OCI-LY1 (cell line): ENCODE results near the gene CFAP46.

Source experiments
- H2AFZ ChIP-seq: fragments of 200-600 bp; sonication (generic), shearing (Covaris generic); 2 replicates; pipeline ENCODE4 v1.6.0; 2014; ENCODE audit warnings: antibody characterized with exemption, mild to moderate bottlenecking, low read length
- H3F3A ChIP-seq: fragments of 200-600 bp; sonication (generic), shearing (Covaris generic); 2 replicates; pipeline ENCODE4 v1.6.0; 2014; ENCODE audit warnings: mild to moderate bottlenecking, antibody characterized with exemption, low read length, moderate library complexity; ENCODE audit not compliant: insufficient read depth
- H3K27ac ChIP-seq: fragments of 200-600 bp; sonication (generic); 2 replicates; pipeline ENCODE4 v1.5.1; 2014; ENCODE audit warnings: low read length, mixed run types, mild to moderate bottlenecking, low read depth; ENCODE audit not compliant: poor library complexity, severe bottlenecking
- H3K27me3 ChIP-seq: fragments of 200-600 bp; sonication (generic); 2 replicates; pipeline ENCODE4 v1.6.0; 2014; ENCODE audit warnings: antibody characterized with exemption, mild to moderate bottlenecking, low read length, moderate library complexity; ENCODE audit not compliant: insufficient read depth
- H3K36me3 ChIP-seq: fragments of 200-600 bp; sonication (generic); 2 replicates; pipeline ENCODE4 v1.6.1; 2014; ENCODE audit warnings: mild to moderate bottlenecking, antibody characterized with exemption, low read length, moderate library complexity, mixed read lengths; ENCODE audit not compliant: insufficient read depth
- H3K4me1 ChIP-seq: fragments of 200-600 bp; sonication (generic); 2 replicates; pipeline ENCODE4 v1.5.1; 2014; ENCODE audit warnings: mild to moderate bottlenecking, low read length, moderate library complexity; ENCODE audit not compliant: insufficient read depth, severe bottlenecking
- H3K4me2 ChIP-seq: fragments of 200-600 bp; sonication (generic), shearing (Covaris generic); 2 replicates; pipeline ENCODE4 v1.6.1; 2014; ENCODE audit warnings: low read length
- H3K4me3 ChIP-seq: fragments of 200-600 bp; sonication (generic); 2 replicates; pipeline ENCODE4 v1.5.1; 2014; ENCODE audit warnings: low read length, low read depth, mild to moderate bottlenecking, mixed read lengths; ENCODE audit not compliant: poor library complexity, severe bottlenecking
- H3K79me2 ChIP-seq: fragments of 200-600 bp; shearing (Covaris generic); 2 replicates; pipeline ENCODE4 v1.6.1; 2016; ENCODE audit warnings: mixed run types, low read length, mixed read lengths; ENCODE audit not compliant: insufficient read depth
- H3K9ac ChIP-seq: fragments of 200-600 bp; sonication (generic), shearing (Covaris generic); 2 replicates; pipeline ENCODE4 v1.6.1; 2014; ENCODE audit warnings: mild to moderate bottlenecking, low read length, mixed read lengths
- H3K9me2 ChIP-seq: fragments of 200-600 bp; sonication (generic), shearing (Covaris generic); 2 replicates; pipeline ENCODE4 v1.6.1; 2014; ENCODE audit warnings: low read depth, mild to moderate bottlenecking, low read length, mixed read lengths
- H3K9me3 ChIP-seq: fragments of 200-600 bp; shearing (Covaris generic); 2 replicates; pipeline ENCODE4 v1.6.1; 2014; ENCODE audit warnings: low read length, mixed read lengths
- H4K20me1 ChIP-seq: fragments of 200-600 bp; sonication (generic), shearing (Covaris generic); 2 replicates; pipeline ENCODE4 v1.6.0; 2016; ENCODE audit warnings: mild to moderate bottlenecking, low read length; ENCODE audit not compliant: insufficient read depth
- CTCF ChIP-seq: fragments of 200-600 bp; sonication (generic), shearing (Covaris generic); IDR thresholded peaks from 2 replicates; pipeline ENCODE4 v1.5.1; 2017; ENCODE audit warnings: mild to moderate bottlenecking, antibody characterized with exemption, low read length, moderate library complexity, mixed read lengths
- EZH2 ChIP-seq: fragments of 200-600 bp; sonication (generic), shearing (Covaris generic); IDR thresholded peaks from 2 replicates; pipeline ENCODE4 v1.8.0; 2017; ENCODE audit warnings: borderline replicate concordance, mixed run types, mild to moderate bottlenecking, antibody characterized with exemption, low read length, moderate library complexity, mixed read lengths

CFAP46 gene

GRCh38 chr10:132814469-132814856, 127.9 kb downstream of the CFAP46 start:
- H3K9me2 ChIP-seq = no peaks in the 10 kb centered on the region
- no peaks in the 10 kb centered on the region for H3K27me3 ChIP-seq
- no peaks in the 10 kb centered on the region for H3K36me3 ChIP-seq
- H2AFZ ChIP-seq = no peak overlapping the region
- no peak overlapping the region for H3K9ac ChIP-seq
- H3F3A ChIP-seq = no peaks in the 10 kb centered on the region
- no peak overlapping the region for H3K4me2 ChIP-seq
- H4K20me1 ChIP-seq = no peaks in the 10 kb centered on the region
- no peaks in the 10 kb centered on the region for H3K9me3 ChIP-seq
- no peaks in the 10 kb centered on the region for H3K79me2 ChIP-seq
- no peaks in the 10 kb centered on the region for H3K4me1 ChIP-seq
- no peak overlapping the region for H3K4me3 ChIP-seq
- H3K27ac ChIP-seq = no peak overlapping the region
- no peak for TF ChIP-seq EZH2
- TF ChIP-seq CTCF = no peak

- H3K9ac ChIP-seq = no peak overlapping the region
- H3F3A ChIP-seq = no peaks in the 10 kb centered on the region
- H3K27me3 ChIP-seq = no peaks in the 10 kb centered on the region
- no peaks in the 10 kb centered on the region for H3K9me3 ChIP-seq
- H3K4me1 ChIP-seq = no peaks in the 10 kb centered on the region
- H3K36me3 ChIP-seq = no peaks in the 10 kb centered on the region
- H2AFZ ChIP-seq = no peak overlapping the region
- H3K4me2 ChIP-seq = no peak overlapping the region
- H3K4me3 ChIP-seq = no peak overlapping the region
- TF ChIP-seq EZH2 (no peak), CTCF (no peak)
- H3K27ac ChIP-seq = no peak overlapping the region
- H3K79me2 ChIP-seq = no peaks in the 10 kb centered on the region
- H4K20me1 ChIP-seq = no peaks in the 10 kb centered on the region
- H3K9me2 ChIP-seq = no peaks in the 10 kb centered on the region
These were observed 128.6 kb downstream of the CFAP46 start for GRCh38 chr10:132813560-132814468.

- no peak overlapping the region for H3K9ac ChIP-seq
- H3K9me3 ChIP-seq = no peaks in the 10 kb centered on the region
- H2AFZ ChIP-seq = no peak overlapping the region
- no peaks in the 10 kb centered on the region for H3F3A ChIP-seq
- H4K20me1 ChIP-seq = no peaks in the 10 kb centered on the region
- no peak overlapping the region for H3K27ac ChIP-seq
- no peak overlapping the region for H3K4me3 ChIP-seq
- H3K36me3 ChIP-seq = no peaks in the 10 kb centered on the region
- TF ChIP-seq CTCF (no peak), EZH2 (no peak)
- no peaks in the 10 kb centered on the region for H3K79me2 ChIP-seq
- H3K4me1 ChIP-seq = no peaks in the 10 kb centered on the region
- H3K27me3 ChIP-seq = no peaks in the 10 kb centered on the region
- H3K4me2 ChIP-seq = no peak overlapping the region
- no peaks in the 10 kb centered on the region for H3K9me2 ChIP-seq
These were observed 129.4 kb downstream of the CFAP46 start for GRCh38 chr10:132813001-132813401.
